Tibial nerve (tissue), 4 donors: ENCODE measurements around the gene KIR3DL2.

Source experiments
- CTCF ChIP-seq, 5 experiments: fragments of 200-600 bp in 3 of 5; fragments of 450-650 bp in 2 of 5; sonication (generic) in 3 of 5; IDR thresholded peaks; one replicate each; pipeline ENCODE4 v1.5.1; 2016 to 2019; ENCODE audit warnings: antibody characterized with exemption in 5 of 5, mild to moderate bottlenecking in 3 of 5, moderate library complexity in 2 of 5
- EP300 ChIP-seq, 2 donors: sonication (generic); formaldehyde crosslinking; IDR thresholded peaks; one replicate each; pipeline ENCODE4 v1.6.1; 2017; ENCODE audit warnings: antibody characterized with exemption in 2 of 2, mild to moderate bottlenecking in 1 of 2
- POLR2A ChIP-seq, 2 donors: fragments of 450-650 bp; IDR thresholded peaks; one replicate each; pipeline ENCODE4 v1.6.1; 2017; ENCODE audit warnings: antibody characterized with exemption in 2 of 2, mild to moderate bottlenecking in 2 of 2, moderate library complexity in 2 of 2

- no peak for TF ChIP-seq CTCF (IDR thresholded peaks at IDR 0.05)
- no peak for TF ChIP-seq POLR2A (IDR thresholded peaks at IDR 0.05)
- no peak for TF ChIP-seq EP300 (IDR thresholded peaks at IDR 0.05)
Measured at GRCh38 chr19:54873990-54874389, 23.7 kb downstream of the KIR3DL2 start, which contains the start of gene FCAR.
